GM19452 (cell line): ENCODE measurements around the gene FBXL2.
"Not testable (repeated sequence)": the region's sequence is repeated elsewhere in the genome, so short reads cannot be mapped to it uniquely, and the experiment has no call there.

Source experiments
- ATAC-seq: cut with Tn5 transposase; IDR thresholded peaks from one replicate; pipeline ENCODE4 v1.9.1; 2021; ENCODE audit not compliant: unreplicated experiment

FBXL2 gene

DNA sequence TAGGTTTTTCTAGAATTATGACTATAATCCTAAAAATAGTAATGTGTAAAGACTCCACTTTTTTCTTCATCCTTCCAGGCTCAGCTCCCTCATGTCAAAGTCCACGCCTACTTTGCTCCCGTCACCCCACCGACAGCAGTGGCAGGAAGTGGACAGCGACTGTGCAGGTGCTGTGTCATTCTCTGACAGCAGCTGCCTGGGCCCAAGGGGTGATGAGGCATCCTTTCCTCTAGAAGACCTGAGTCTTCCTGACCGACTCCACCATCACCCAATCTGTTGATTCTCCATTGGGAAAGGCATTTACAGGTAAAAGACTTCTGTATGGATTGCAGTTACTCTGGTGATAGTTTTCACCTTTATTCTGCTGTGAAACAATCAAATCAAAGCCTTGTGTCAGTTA lies 108.2 kb downstream of the FBXL2 start:
- no peak for ATAC-seq

DNA sequence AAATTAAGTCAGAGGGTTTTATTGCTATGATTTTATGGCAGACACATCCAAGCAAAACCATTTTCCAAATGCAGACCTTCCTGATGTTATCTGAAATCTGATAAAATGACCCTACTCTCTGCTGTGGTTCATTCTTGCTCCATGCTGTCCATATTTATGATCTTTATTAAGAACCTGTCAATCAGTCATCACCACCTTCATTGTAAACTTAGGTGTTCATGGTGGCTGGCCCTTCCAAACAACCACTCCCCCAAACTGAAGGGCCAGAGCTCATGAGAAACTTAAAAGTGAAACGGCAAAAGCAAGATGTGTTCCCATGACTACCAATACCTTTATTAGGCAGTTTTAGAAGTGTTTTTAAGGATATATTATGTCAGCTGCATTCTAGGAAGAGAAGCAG lies 109.4 kb downstream of the FBXL2 start:
- ATAC-seq, result no peak

DNA sequence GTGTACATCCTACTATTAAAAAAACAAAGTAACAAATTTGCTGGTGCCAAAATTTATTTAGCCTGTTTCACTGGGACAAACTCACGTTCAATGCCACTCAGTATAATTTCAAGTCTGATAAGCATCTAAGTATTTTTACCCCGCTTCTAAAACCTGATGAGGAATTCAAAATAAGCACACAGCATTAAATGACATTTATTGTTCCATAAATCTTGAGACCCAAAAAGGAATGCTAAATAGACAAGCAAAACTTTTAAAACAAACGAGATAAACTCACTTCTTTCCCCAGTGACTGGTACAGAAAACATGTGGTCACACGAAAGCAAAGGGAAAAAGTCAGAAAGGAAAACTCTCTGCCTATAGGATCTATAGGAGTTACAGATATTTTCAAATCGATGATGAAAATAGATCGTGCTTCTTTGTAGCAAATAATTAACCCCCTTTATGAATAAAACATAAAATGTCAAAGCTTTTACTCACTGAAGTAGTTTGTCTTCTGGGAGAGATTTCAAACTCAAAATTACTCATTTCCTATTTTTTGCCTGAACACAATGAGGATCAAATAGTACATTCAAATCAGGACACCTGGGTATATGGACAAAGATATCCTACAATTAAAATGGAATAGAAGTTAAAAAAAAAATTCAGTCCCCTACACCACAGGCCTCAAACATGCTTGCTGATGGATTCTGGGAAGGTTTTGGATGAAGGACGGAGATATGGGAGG lies 111.3 kb downstream of the FBXL2 start:
- no peak for ATAC-seq

DNA sequence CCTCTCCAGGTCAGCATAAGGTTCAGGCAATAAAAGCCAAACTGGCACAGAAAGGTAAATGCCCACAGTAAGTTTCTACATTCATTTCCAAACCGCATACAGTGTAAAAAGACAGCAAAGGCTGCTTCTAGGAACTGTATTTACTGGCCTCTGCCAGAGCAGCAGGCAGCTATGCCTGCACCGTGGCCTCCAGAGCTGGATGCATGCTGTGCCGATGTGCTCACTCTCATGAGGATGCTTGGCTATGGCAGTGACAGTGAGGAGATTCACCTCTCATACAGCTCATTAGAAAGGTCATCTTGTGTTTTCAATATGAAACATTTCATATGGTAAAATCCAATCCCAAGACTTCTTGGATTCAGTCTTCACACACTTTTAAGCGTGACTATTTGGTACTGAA lies 112.7 kb downstream of the FBXL2 start:
- no peak for ATAC-seq

DNA sequence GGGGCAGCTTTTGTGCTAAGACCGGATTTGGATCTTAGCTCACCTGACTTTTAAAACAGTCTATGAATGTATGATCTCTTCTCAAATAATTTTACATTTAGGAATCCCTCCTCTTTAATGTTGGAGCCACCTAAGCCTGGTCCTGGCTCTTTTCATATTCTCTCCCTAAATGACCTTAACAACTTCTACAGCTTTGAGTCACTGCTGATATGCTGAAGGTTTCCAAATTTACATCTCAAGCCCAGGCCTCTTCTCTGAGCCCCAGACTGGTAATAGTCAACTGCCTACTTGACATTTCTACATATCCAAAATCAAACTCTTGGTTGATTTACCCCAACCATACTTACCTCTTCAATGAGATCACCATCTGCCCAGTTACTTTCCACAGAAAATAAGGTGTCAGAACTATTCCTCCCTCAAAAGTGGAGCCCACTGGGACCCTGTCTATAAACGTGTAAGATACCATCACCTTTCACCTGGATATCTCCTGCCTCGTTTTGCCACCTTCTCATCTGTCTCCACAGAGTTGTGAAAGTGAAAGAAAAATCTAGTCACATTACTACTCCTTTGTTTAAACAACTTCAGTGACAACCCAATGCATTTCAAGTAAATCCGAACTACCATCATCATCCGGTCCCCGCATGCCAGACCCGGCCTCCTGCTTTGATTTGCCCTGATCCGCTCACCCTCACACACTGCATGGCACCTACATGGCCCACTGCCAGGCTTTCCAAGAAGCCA lies 114.2 kb downstream of the FBXL2 start:
- ATAC-seq, result no peak

DNA sequence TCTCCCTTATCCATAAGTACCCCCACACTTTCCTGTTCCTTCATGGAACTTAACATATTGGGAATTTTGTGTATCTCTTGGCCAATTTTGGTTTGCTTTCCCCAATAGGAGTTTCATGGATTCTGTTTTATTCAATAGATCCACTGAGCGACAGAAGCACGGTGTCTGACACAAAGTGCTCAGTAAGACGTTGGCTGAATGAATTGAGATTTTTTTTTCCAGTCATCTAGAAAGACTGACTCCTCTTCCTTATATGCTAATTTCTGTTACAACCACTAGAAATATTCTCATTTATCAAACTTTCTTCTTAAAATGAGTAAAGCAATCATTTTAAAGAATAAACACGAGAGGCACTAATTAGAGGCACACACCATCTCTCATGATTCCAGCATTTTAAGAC lies 114.9 kb downstream of the FBXL2 start:
- ATAC-seq, result no peak

DNA sequence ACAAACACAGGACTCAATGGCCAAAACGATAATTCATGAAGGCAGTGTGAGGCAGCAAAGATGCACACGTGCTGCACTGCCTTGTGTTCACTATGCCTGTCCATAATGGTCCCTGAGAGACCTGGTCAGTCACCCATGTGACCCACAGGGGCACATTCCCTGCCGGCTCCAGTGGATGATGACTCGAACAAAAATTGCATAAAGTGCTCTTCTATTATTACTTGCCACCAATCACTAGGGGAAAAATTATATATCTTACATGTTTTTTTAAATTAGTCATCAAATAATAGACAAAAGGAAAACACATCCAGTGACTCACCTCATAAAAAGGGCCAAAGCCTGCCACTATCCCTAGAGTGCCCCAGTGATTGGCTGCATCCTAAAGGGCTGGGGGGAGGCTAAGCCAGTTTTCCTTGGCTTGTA lies 115.5 kb downstream of the FBXL2 start:
- ATAC-seq, result no peak

DNA sequence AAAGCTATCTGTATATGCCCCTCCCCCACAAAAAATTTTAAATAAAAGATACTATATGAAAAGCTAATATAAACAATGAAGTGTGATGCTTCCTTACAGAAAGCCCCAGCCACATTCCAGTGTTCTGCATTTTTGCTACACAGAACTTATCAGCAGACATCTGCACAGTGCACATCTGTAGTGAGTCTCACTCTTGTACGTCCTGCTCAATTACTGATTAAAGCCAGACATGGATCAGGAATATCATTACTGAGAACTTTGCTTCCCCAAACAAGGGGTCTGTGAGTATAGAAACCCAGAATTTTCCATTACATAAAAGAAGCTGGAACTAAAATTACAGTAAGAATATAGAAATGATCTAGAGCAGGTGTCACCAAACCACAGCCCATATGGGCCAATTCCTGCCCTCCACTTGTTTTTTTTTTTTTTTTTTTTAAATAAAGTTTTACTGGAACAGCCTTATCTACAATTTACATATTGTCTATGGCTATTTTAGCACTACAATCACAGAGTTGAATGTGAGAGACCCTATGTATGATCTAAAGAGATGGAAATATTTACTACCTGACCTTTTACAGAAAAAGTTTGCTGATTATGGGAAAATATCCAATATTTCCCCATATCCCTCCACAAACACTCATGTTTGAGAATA lies 117.3 kb downstream of the FBXL2 start:
- no peak for ATAC-seq

DNA sequence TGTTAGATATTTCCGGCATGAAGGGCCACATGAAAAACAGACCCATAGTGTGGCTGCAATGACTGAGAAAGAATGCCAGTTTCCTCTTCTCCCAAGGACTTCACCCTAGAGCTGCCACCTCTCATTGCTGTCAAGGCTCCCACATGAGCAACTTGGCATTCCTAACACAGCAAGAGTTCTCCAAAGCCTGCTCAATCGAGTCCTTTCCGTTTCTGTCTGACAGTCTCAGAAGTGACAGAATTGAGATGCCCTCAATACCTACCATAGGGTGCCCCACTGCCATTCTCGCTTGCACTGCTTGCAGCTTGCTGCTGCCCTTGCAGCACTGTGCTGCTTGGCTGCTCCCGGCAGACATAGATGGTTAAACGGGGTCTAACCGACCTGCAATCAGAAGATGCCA lies 118.7 kb downstream of the FBXL2 start:
- no peak for ATAC-seq

DNA sequence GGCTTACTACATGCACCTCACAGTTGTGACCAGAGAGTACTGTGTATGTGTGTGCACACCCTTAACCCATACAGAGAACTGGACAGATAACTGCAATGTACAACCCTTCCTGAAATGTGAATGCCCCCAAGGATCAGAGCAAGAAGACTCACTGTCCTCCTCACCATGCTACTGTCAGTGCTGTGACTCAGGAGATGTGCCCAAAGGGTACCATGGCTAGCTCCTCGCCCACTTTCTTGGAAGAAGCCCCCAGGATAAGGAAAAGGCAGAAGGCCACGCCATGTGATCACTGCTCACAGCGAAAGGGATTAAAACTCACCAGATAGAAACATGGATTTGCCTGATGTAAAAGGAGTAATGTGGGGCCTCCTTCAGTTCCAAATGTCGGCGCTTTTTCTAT lies 121.2 kb downstream of the FBXL2 start:
- ATAC-seq, result no peak

DNA sequence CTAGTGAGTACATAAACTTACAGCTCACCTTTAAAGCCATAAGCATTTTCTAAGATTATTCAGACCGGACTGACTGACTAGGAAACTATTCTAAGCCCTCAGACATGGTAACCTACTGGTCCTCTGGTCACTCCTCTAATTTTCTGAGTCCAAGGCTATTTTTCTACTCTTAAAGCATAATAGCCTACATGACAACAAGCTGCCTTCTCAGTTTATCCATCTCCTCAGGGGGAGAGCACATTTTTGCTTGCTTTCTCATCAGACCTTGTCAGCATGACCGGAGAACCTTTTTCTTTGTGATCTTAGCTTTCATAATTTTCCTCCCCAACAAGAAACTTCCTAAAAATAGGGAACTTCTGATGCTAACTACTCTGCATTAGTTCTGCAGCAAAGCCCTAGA lies 124.5 kb downstream of the FBXL2 start:
- ATAC-seq, result no peak

DNA sequence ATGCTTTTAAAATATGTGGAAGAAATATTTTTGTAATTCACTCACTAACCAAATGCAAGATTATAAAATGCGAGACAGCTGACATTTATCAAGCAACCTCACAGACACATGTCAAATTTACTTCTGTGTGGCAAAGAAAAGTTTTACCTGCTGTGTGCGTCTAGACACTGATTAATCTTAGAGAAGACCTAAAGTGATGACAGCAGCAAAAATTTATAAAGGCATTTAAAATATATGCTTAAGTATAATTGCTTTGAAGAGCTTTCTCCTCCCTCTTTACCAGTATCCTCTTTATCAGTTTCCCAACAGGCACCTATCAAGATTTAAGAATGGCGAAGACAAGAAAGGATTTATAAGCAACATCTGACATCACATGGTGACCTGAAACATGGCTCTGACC lies 125.7 kb downstream of the FBXL2 start:
- no peak for ATAC-seq

DNA sequence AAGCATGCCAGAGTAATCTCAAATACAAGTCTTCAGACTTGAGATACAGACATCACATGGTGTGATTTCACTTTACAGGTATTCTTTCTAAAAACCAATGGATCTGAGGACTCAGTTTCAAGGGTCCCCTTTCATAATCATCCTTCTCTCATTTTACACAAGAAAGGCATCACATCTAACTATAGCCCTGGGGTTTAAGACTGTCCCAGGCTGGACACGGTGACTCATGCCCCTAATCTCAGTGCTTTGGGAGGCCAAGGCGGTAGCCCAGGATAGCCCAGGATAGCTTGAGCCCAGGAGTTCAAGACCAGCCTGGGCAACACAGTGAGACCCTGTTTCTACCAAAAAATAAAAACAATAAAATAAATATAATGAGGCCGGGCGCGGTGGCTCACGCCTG lies 126.5 kb downstream of the FBXL2 start:
- ATAC-seq, result no peak

DNA sequence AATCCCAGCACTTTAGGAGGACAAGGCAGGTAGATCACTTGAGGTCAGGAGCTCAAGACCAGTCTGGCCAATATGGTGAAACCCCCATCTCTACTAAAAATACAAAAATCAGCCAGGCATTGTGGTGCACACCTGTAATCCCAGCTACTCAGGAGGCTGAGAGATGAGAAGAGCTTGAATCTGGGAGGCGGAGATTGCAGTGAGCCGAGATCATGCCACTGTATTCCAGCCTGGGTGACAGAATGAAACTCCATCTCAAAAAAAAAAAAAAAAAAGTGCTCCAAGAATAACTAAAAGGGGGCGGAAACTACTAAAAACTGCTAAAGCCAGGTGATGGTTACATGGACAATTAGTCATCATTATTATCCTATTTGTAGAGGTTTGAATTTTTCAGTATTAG lies 133.6 kb downstream of the FBXL2 start:
- ATAC-seq, result not testable (repeated sequence)

DNA sequence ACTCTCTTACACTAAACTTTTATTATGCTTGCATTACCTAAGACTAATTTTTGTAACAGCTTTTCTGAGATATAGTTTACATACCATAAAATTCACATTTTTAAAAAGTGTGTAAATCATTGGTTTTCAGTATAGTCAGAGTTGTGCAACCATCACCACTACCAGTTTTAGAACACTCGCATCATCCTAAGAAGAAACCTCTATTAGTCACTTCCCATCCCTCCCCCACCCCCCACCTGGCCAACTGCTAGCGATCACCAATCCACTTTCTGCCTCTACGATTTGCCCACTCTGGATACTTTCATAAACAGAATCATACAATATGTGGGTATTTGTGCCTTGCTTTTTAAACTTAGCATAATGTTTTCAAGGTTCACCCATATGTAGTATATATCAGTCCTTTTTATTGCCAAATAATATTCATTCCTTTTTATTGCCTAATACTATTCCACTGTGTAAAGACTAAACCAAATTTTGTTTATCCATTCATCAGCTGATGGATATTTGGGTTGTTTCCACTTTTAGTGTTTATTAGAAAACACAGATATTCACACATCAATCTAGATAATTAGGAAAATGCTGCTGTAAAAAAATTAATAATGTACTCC lies 139.9 kb downstream of the FBXL2 start:
- no peak for ATAC-seq

DNA sequence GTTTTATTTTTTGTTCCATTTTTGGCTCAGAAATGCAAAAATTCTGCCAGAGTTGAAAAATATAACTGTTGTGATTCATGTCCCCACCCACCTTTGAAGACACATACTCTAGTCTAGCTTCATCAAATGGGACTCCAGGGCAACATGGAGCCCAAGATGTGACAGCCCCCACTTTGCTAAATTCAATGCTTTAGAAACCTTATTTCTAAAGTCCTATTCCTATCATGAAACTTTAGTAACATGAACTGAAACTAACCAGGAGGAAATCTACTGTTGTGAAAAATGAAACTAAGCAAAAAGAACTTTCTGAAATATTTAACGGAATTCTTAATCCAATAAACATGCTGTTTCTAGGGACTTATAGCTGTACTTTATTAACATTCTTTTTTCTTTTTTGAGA lies 142.7 kb downstream of the FBXL2 start:
- ATAC-seq, result no peak

DNA sequence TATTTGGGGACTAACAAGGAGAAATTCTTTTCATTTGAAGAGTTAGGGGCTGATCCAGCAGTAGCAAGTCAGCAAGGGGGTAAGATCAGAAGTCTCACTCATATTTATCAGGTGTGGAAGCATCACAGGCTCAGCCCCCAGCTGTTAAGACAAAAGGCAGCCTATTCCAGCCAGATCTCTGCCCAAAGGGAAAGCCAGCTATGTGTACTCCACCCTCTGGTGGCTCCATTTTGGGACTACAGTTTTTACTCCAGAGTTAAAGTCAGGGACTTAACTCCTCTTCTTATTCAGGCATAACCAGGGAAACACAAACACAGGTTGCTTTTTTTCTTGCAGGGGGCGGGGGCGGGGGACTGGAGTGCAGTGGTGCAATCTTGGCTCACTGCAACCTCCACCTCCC lies 143.7 kb downstream of the FBXL2 start:
- no peak for ATAC-seq

DNA sequence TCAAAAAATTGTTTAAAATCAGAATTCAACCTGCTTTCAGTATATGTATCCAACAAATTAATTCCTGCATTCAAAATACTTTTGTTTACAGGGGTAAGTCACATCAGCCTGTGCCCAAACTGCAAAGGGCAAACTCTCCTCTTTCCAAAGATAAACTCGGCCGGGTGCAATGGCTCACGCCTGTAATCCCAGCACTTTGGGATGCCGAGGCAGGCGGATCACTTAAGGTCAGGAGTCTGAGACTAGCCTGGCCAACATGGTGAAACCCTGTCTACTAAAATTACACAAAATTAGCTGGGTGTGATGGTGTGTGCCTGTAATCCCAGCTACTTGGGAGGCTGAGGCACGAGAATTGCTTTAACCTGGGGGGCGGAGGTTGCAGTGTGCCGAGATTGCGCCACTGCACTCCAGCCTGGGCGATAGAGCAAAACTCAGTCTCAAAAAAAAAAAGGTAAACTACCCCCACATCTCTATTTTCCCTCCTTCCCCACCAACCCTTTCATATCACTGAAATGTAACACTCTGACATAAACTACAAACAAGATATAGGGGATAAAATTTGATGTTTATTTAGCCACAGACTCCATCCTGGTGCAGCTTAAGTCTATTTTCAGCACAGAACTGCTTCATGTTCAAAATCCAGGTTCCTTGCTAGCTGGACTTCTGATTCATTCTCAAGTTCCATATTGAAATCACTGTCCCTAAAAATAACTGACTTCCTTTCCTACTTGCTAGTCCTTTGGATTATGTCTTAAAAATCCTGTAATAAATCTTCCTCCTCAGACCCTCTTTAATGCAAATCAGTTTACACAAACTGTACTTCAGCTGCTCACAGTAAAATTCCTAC lies 147.6 kb downstream of the FBXL2 start:
- no peak for ATAC-seq

DNA sequence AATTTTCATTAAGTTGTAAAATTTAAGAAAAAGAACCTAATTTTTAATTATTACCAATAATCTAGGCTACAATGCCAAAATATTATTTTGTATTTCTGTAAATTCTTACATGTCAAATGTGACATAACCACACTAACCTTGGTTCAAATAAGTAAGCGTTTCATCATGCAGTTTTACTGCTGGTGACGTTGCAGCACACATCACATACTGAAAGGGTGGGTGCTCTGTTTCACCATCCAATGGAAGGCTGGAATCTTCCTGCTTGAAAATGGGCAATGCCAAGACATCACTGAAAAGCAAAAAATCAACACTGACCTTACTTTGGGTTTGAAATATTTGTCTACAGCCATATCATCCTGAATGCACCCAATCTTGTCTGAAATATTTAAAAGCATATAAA lies 148.2 kb downstream of the FBXL2 start:
- no peak for ATAC-seq

DNA sequence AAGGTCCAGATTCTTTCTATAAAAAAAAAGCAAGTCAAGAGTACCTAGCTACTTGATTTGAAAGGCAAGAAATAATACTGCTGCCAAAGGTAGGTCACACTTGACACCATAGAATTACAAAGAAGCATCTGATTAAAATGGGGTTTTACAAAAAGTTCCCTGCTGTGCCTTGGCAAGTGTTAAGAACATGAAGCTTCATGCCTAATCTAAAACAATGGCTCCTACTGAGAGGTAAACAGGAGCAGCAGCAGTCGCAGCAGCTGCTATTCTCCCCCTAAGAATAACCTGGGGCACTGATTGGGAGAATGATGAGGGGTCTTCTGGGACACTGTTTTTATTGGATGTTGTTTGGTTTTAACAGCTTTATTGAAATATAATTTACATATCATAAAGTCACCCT lies 148.8 kb downstream of the FBXL2 start:
- ATAC-seq, result no peak
